H1 (cell line): ENCODE data around the gene H2BW2. TPM values are rescaled to one million over a fixed set of nuclear protein-coding genes. Genes with fewer than 3 reads are reported as not detected.

Experiments
- CHD1 ChIP-seq: IDR thresholded peaks from 2 replicates; pipeline ENCODE4 v1.6.1; 2012; ENCODE audit warnings: low read depth, low read length, improper control_type of control experiment
- CHD7 ChIP-seq: fragments of 300-600 bp; sonication (generic); IDR thresholded peaks from 2 replicates; pipeline ENCODE4 v1.7.1; 2012; ENCODE audit warnings: low read length, moderate library complexity, mild to moderate bottlenecking, inconsistent platforms; ENCODE audit not compliant: insufficient replicate concordance
- E2F6 ChIP-seq: IDR thresholded peaks from 2 replicates; pipeline ENCODE4 v1.6.1; 2012; ENCODE audit warnings: inconsistent platforms
- EP300 ChIP-seq, 2 experiments: IDR thresholded peaks; 1 replicate in 1 of 2; 2 replicates in 1 of 2; pipeline ENCODE4 v1.6.1; 2011 to 2012; ENCODE audit warnings: low read depth in 2 of 2, low read length in 2 of 2, mild to moderate bottlenecking in 2 of 2, borderline replicate concordance in 1 of 2, inconsistent platforms in 1 of 2, moderate library complexity in 1 of 2
- KDM1A ChIP-seq: fragments of 200-600, 300-600 bp; sonication (generic); IDR thresholded peaks from 2 replicates; pipeline ENCODE4 v1.7.1; 2016; ENCODE audit warnings: mild to moderate bottlenecking, low read length, borderline replicate concordance
- MAX ChIP-seq: IDR thresholded peaks from 2 replicates; pipeline ENCODE4 v1.6.1; 2012; ENCODE audit warnings: inconsistent platforms
- RNF2 ChIP-seq: fragments of 200-900, 300-1000 bp; sonication (generic); IDR thresholded peaks from 2 replicates; pipeline ENCODE4 v1.7.1; 2016; ENCODE audit warnings: borderline replicate concordance, low read depth, mild to moderate bottlenecking, antibody characterized with exemption, low read length; ENCODE audit not compliant: poor library complexity, severe bottlenecking; ENCODE audit errors: missing control alignments
- TCF12 ChIP-seq: IDR thresholded peaks from 2 replicates; pipeline ENCODE4 v1.6.1; 2011; ENCODE audit warnings: low read depth, mild to moderate bottlenecking, low read length
- USF2 ChIP-seq: IDR thresholded peaks from 2 replicates; pipeline ENCODE4 v1.6.1; 2011; ENCODE audit warnings: low read length, improper control_type of control experiment
- polyA plus RNA-seq, 7 experiments: library from polyadenylated mRNA; depleted of rRNA in 3 of 7; stranded (reverse) in 5 of 7; unstranded in 2 of 7; fragments of >200 nt in 5 of 7; fragments of 200-250 nt in 2 of 7; gene quantifications; 1 replicate in 5 of 7; 2 replicates in 1 of 7; 4 replicates in 1 of 7; pipeline versions ENCODE4 v1.2.1 to v1.2.3, GENCODE V29; 2011 to 2013; ENCODE audit warnings: missing spikeins in 2 of 7, mixed read lengths in 2 of 7
- total RNA-seq: library from RNA; stranded (reverse); fragmentation: NEBNext Ultra II Directional; extraction: Animal tissue kit (Norgen Biotek cat#: 25700); gene quantifications from 2 replicates; pipeline ENCODE4 v1.2.1, GENCODE V29; 2021

H2BW2 gene
- total and polyA plus RNA-seq, 2 of the 8 experiments (the other 6 are each of a cell fraction or from before 2014, with no cell fraction given): 0.03 TPM; not detected in 1

- TF ChIP-seq CHD7 (no peak), TCF12 (no peak), E2F6 (no peak), CHD1 (no peak), USF2 (no peak), KDM1A (no peak), RNF2 (no peak), MAX (no peak), EP300 (IDR thresholded peaks at IDR 0.05; ENCODE audit: borderline replicate concordance in 1 of 2, low read depth in 2 of 2, low read length in 2 of 2) (no peak)
Observed at GRCh38 chrX:104045642-104046041, 5.9 kb downstream of the H2BW2 start (continued).
